ENCODE results near the gene ACP3. TPM values are rescaled to one million over a fixed set of nuclear protein-coding genes. Genes with fewer than 3 reads are reported as not detected.

Gene ACP3, protein sequence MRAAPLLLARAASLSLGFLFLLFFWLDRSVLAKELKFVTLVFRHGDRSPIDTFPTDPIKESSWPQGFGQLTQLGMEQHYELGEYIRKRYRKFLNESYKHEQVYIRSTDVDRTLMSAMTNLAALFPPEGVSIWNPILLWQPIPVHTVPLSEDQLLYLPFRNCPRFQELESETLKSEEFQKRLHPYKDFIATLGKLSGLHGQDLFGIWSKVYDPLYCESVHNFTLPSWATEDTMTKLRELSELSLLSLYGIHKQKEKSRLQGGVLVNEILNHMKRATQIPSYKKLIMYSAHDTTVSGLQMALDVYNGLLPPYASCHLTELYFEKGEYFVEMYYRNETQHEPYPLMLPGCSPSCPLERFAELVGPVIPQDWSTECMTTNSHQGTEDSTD
- total RNA-seq, result 1.2 TPM

DNA sequence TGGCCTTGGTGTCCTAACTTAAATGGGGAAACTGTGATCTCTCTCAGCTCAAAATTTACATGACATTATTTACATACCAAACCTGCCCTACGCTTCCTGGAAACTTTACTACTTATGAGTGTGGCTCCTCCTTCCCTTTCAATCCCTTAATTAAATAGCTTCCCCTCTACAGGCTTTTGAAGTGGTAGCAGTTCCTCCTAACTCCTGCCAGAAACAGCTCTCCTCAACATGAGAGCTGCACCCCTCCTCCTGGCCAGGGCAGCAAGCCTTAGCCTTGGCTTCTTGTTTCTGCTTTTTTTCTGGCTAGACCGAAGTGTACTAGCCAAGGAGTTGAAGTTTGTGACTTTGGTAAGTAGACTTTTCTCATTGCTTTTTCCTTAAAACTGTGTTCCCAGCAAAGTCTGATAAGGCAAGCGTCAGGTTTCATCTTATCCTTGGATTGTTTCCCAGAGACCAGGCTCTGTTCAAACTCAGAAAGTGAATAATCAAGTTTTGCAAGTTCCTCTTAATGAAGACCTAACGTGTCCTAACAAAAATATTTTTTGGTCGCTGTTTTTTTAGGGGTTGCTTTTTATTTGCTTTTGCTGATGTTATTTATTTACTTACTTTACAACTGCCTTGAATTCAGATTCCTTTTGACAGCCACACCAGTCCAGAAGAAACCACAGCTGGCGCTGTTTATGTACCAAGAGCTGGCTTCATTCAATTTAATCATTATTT lies at the start of gene ACP3:
Gene ACP3, plus strand, starts transcription at position 179 of the 720 bp plus-strand sequence. Its CDS starts 50 bp downstream, at position 229.

Other genes starting within 250 kb of the ACP3 start
- gene DNAJC13, start 100.1 kb downstream of the ACP3 start, total RNA-seq, result 72.4 TPM

All from diencephalon (tissue), 1 donor.